Activated CD4-positive, alpha-beta T cell treated with anti-CD3 and anti-CD28 coated beads, Interleukin-2, amount 10 ng/mL, durations not matched to agents 7 days and 5 days (primary cell): ENCODE measurements around the gene INPP5F. TPM values are rescaled to one million over a fixed set of nuclear protein-coding genes. Genes with fewer than 3 reads are reported as not detected.

ENCODE experiments used
- CTCF ChIA-PET: fragments of 350-600 bp; sonication (Branson Sonifier 250); formaldehyde crosslinking; loops from one replicate; lab custom pipeline; 2021; ENCODE audit warnings: antibody characterized with exemption; lab: Charles Lee
- POLR2A ChIA-PET: fragments of 350-600 bp; sonication (Branson Sonifier 250); formaldehyde crosslinking; loops from one replicate; lab custom pipeline; 2021; ENCODE audit warnings: antibody characterized with exemption; lab: Charles Lee
- DNase-seq: peaks from one replicate; pipeline ENCODE4 v3.0.0-alpha.2; 2020
- H3K27ac Mint-ChIP-seq: one replicate; pipeline ENCODE4 v1.8.0; 2021; ENCODE audit warnings: mild to moderate bottlenecking, moderate library complexity, mixed read lengths
- H3K27me3 Mint-ChIP-seq: one replicate; pipeline ENCODE4 v1.8.0; 2021; ENCODE audit warnings: mixed read lengths
- H3K36me3 Mint-ChIP-seq: one replicate; pipeline ENCODE4 v1.8.0; 2021; ENCODE audit warnings: low read depth, mixed read lengths
- H3K4me1 Mint-ChIP-seq: one replicate; pipeline ENCODE4 v1.8.0; 2021; ENCODE audit warnings: mixed read lengths
- H3K4me3 Mint-ChIP-seq: one replicate; pipeline ENCODE4 v1.8.0; 2021; ENCODE audit warnings: mild to moderate bottlenecking, moderate library complexity, mixed read lengths
- H3K9me3 Mint-ChIP-seq: one replicate; pipeline ENCODE4 v1.8.0; 2021; ENCODE audit warnings: mixed read lengths
- total RNA-seq, 2 experiments: library from RNA; stranded (reverse); gene quantifications; one replicate each; pipeline ENCODE4 v1.2.3, GENCODE V29; 2021

Gene INPP5F
- total RNA-seq, 2 experiments from 2014 or later = 11.1 to 12.3 TPM

DNA sequence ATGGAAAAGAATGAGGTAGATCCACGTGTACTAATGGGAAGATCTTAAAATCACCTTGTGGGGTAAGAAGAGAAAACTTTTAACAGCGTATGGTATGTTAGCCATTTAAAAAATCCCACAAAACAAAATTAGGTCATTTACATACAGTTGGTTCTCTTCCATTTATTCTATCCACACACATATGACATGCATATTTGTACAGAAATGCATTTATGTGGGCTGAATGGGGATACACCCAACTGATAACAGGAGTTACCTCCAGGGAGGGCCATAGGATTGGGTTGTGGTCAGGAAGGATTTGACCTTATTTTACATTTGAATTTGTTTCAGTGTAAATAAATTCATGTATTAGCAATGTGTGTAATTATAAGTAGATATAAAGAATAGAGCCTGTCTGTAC, 75.3 kb downstream of the INPP5F start:
- Mint-ChIP-seq H3K36me3 (peaks cover 18% of the 10 kb centered on the region), H3K27me3 (no peaks in the 10 kb centered on the region), H3K4me3 (no peak overlapping the region), H3K9me3 (no peaks in the 10 kb centered on the region), H3K4me1 (peaks cover 3% of the 10 kb centered on the region), H3K27ac (no peak overlapping the region)
- no peak for DNase-seq
- CTCF ChIA-PET = interaction anchor here (0.8 kb wide), 1 partner anchor 8 kb away, joined by 4 read pairs; no protein-coding TSS in a partner anchor
- POLR2A ChIA-PET = no interaction called here

DNA sequence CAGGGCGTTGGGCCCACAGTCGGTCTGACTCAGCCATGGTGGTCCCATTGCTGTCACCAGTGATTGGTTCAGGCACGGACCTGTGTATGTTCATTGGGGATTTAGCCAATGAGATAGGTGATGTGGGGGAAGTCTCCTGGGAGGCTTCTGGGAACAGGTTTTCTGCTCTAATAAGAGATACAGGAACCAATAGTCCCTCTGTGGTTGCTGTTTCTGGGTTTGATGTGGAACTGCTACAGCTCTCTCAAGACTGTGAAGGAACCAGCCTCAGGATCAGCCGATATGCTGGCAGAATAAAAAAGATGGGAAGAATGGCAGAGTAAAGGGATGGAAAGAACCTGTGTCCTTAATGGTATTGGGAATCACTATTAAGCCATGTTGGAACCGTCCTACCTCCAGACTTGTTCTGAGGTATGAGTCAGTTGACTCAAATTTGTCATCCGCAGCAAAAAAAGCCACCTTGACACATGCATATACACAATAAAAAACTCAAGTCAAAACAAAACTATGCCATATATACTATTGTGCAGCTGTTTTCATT, 76.2 kb downstream of the INPP5F start:
- peaks cover 16% of the 10 kb centered on the region for H3K36me3 Mint-ChIP-seq
- no peaks in the 10 kb centered on the region for H3K27me3 Mint-ChIP-seq
- CTCF ChIA-PET = no interaction called here
- H3K4me3 Mint-ChIP-seq = no peak overlapping the region
- peaks cover 3% of the 10 kb centered on the region for H3K4me1 Mint-ChIP-seq
- H3K27ac Mint-ChIP-seq = no peak overlapping the region
- H3K9me3 Mint-ChIP-seq = no peaks in the 10 kb centered on the region
- DNase-seq = no peak
- POLR2A ChIA-PET = no interaction called here

GRCh38 chr10:119803264-119803663, 77.4 kb downstream of the INPP5F start:
- ChIA-PET CTCF (interaction anchor here (0.5 to 1.2 kb wide), 3 partner anchors 12 to 406 kb away, joined by 3 to 6 read pairs (median 3); no protein-coding TSS in a partner anchor), POLR2A (no interaction called here)
- H3K9me3 Mint-ChIP-seq = no peaks in the 10 kb centered on the region
- peaks cover 8% of the 10 kb centered on the region for H3K4me1 Mint-ChIP-seq
- H3K27ac Mint-ChIP-seq = no peak overlapping the region
- H3K36me3 Mint-ChIP-seq = peaks cover 14% of the 10 kb centered on the region
- H3K4me3 Mint-ChIP-seq = no peak overlapping the region
- no peak for DNase-seq
- H3K27me3 Mint-ChIP-seq = no peaks in the 10 kb centered on the region

GRCh38 chr10:119805702-119806230, 79.9 kb downstream of the INPP5F start:
- Mint-ChIP-seq H3K4me1 (peaks cover 8% of the 10 kb centered on the region), H3K9me3 (no peaks in the 10 kb centered on the region), H3K27me3 (no peaks in the 10 kb centered on the region), H3K36me3 (peaks cover 10% of the 10 kb centered on the region), H3K4me3 (no peak overlapping the region), H3K27ac (no peak overlapping the region)
- DNase-seq = no peak
- POLR2A ChIA-PET = no interaction called here
- CTCF ChIA-PET = no interaction called here

DNA sequence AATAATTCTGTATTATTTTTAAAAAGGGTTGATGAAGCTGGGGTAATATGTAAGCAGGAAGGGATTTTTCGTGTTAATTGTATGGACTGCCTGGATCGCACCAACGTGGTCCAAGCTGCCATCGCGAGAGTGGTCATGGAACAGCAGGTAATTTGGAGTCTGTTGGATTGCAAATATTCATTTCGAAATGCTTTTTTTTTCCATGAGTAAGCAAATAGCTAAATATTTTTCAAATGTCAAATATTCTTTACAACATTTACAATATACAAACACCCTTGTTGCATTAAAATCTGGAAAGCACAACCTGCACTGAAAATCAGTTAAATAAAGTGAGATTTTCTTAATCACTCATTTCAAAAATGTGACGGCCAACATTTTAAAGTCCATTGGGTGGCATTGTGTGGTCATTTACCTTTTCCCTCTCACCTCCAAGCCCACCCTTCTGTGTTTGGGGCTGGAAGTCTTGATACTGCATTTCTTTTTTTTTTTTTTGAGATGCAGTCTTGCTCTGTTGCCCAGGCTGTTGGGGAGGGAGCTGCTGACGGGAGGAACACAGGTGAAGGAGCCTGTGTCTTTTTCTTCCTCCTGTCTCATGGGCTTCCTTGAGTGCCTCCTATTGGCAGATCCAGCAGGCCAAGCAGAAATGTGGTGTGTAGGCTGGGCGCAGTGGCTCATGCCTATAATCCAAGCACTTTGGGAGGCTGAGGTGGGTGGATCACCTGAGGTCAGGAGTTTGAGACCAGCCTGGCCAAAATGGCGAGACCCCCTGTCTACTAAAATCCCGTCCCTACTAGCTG, 80.7 kb downstream of the INPP5F start:
- CTCF ChIA-PET = interaction anchor here (0.6 kb wide), 2 partner anchors 111 to 743 kb away, joined by 3 to 7 read pairs; no protein-coding TSS in a partner anchor
- no peak for DNase-seq
- Mint-ChIP-seq H3K4me3 (no peak overlapping the region), H3K4me1 (peaks cover 6% of the 10 kb centered on the region), H3K27ac (no peak overlapping the region), H3K27me3 (no peaks in the 10 kb centered on the region), H3K9me3 (no peaks in the 10 kb centered on the region), H3K36me3 (peaks cover 8% of the 10 kb centered on the region)
- POLR2A ChIA-PET = no interaction called here

- H3K27me3 Mint-ChIP-seq = no peaks in the 10 kb centered on the region
- H3K27ac Mint-ChIP-seq = no peak overlapping the region
- POLR2A ChIA-PET = no interaction called here
- CTCF ChIA-PET = interaction anchor here (0.6 kb wide), 2 partner anchors 47 to 100 kb away, joined by 3 read pairs; no protein-coding TSS in a partner anchor
- H3K36me3 Mint-ChIP-seq = peaks cover 8% of the 10 kb centered on the region
- peaks cover 4% of the 10 kb centered on the region for H3K4me1 Mint-ChIP-seq
- H3K9me3 Mint-ChIP-seq = no peaks in the 10 kb centered on the region
- DNase-seq = no peak
- no peak overlapping the region for H3K4me3 Mint-ChIP-seq
Measured at GRCh38 chr10:119807960-119808697, 82.3 kb downstream of the INPP5F start.

DNA sequence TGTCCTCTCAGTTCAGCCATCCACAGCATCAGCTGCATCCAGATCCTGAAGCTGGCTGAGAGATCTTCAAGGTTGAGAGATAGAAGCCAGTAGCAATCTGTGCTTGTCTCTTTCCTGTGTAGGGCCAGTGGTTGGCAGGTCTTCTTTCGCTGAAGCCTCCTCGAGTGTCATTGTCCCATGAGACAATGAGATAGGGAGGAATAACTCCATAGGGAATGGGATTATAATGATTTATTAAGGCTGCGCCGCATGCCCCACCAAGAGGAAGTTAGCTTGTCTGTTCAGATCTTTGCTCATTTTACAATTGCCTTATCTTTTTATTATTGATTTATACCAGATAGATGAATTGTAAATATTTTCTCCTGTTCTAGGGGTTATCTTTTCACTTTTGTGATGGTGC, 85.3 kb downstream of the INPP5F start:
- no peak for DNase-seq
- H3K9me3 Mint-ChIP-seq = no peaks in the 10 kb centered on the region
- H3K4me1 Mint-ChIP-seq = peaks cover 6% of the 10 kb centered on the region
- ChIA-PET CTCF (interaction anchor here (0.6 kb wide), 1 partner anchor 11 kb away, joined by 5 read pairs; no protein-coding TSS in a partner anchor), POLR2A (no interaction called here)
- H3K27me3 Mint-ChIP-seq = no peaks in the 10 kb centered on the region
- peaks cover 2% of the 10 kb centered on the region for H3K36me3 Mint-ChIP-seq
- no peak overlapping the region for H3K27ac Mint-ChIP-seq
- H3K4me3 Mint-ChIP-seq = no peak overlapping the region

DNA sequence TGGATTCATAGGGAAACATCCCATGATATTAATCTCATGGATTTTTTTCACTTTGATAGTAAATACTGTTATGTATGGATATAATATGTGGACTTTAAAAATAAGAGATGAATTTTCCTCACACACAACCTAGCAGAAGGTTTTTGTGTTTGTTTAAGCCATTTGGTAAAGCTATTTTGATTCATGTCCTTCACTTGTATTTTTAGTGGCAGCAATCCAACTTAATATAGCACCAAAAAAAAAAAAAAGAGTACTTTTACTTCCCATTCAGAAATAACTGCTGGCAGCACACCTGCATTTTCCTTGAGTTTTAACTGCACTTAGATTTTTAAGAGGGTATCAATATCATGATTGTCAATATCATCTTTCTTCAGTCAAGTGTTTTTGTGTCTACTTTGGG, 86.8 kb downstream of the INPP5F start:
- CTCF ChIA-PET = no interaction called here
- POLR2A ChIA-PET = no interaction called here

DNA sequence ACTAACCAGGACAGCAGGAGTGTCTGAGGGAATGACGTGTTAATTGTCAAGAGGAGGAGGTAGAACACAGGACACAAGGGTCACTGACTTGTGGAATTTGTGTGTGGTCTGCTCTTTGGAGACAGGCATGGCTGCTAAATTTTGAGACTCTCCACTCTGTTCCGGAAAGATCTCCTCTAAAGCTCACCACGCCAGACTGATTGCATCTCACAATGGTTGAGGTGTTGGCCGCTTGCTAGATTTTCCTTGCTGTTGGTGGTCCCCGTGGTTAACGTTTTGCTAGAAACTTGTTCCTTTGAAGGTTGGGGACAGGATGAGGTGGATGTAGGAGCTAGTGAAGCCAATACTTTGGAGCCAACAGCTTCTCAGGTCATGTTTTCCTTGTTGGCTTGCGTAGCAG, 89.8 kb downstream of the INPP5F start:
- Mint-ChIP-seq H3K4me3 (no peak overlapping the region), H3K27me3 (no peaks in the 10 kb centered on the region), H3K9me3 (no peaks in the 10 kb centered on the region), H3K36me3 (peaks cover 5% of the 10 kb centered on the region), H3K4me1 (peaks cover 4% of the 10 kb centered on the region), H3K27ac (no peak overlapping the region)
- DNase-seq = no peak
- ChIA-PET CTCF (interaction anchor here (1.3 kb wide), 1 partner anchor 13 kb away, joined by 3 read pairs; no protein-coding TSS in a partner anchor), POLR2A (no interaction called here)

More for the DNA sequence above, 86.8 kb downstream of the INPP5F start:
- Mint-ChIP-seq H3K9me3 (no peaks in the 10 kb centered on the region), H3K4me1 (peaks cover 6% of the 10 kb centered on the region), H3K36me3 (peaks cover 2% of the 10 kb centered on the region), H3K4me3 (no peak overlapping the region), H3K27me3 (no peaks in the 10 kb centered on the region), H3K27ac (no peak overlapping the region)
- DNase-seq = no peak

- ChIA-PET CTCF (interaction anchor here (0.6 kb wide), 1 partner anchor 68 kb away, joined by 3 read pairs; no protein-coding TSS in a partner anchor), POLR2A (interaction anchor here (0.5 kb wide), 1 partner anchor 155 kb away, joined by 3 read pairs; no protein-coding TSS in a partner anchor)
- peak; percentile 10 for DNase-seq
- Mint-ChIP-seq H3K4me3 (no peak overlapping the region), H3K27me3 (no peaks in the 10 kb centered on the region), H3K27ac (no peak overlapping the region), H3K9me3 (no peaks in the 10 kb centered on the region), H3K36me3 (peaks cover 5% of the 10 kb centered on the region), H3K4me1 (peaks cover 7% of the 10 kb centered on the region)
Measured at GRCh38 chr10:119817991-119818888, 92.4 kb downstream of the INPP5F start.

DNA sequence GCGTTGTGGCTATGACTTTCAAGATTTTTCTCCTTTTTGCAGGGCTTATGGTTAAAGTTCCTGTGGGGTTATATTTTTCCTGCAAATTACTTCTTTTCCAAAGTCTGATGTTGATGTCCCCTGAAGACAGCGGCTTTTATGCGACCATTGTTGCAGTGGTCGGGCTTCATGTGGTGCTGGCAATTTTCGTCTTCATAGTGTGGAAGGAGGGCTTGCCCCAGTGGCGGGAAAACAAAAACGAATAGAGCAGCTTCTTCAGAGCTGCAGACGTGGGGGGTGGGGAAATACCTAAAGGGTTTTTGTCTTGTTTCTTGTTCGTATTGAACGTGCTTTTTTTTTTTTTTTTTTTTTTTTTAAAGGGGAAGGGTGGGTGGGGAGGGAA, 93.0 kb downstream of the INPP5F start:
- H3K36me3 Mint-ChIP-seq = peaks cover 7% of the 10 kb centered on the region
- peaks cover 7% of the 10 kb centered on the region for H3K4me1 Mint-ChIP-seq
- no peak for DNase-seq
- no peak overlapping the region for H3K4me3 Mint-ChIP-seq
- no peak overlapping the region for H3K27ac Mint-ChIP-seq
- POLR2A ChIA-PET = no interaction called here
- no peaks in the 10 kb centered on the region for H3K9me3 Mint-ChIP-seq
- CTCF ChIA-PET = interaction anchor here (0.6 kb wide), 1 partner anchor 69 kb away, joined by 3 read pairs; no protein-coding TSS in a partner anchor
- H3K27me3 Mint-ChIP-seq = no peaks in the 10 kb centered on the region

DNA sequence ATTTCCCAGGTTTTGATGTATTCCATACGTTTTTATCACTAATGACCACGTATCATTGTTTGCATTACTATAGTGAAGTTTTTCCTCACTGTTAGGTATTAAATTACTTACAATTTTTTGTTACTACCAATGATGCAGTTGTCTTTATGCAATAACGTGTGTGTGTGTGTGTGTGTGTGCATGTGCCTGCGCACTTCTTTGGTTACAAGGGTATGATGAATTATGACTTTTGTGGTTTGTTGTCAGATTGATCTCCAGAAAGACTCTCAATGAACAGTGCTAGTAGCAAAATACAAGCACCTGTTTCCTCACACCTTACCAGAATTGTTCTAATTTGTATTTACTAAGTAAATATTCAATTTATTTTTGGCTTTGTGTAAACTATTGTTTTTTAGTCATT, 95.3 kb downstream of the INPP5F start:
- Mint-ChIP-seq H3K27ac (no peak overlapping the region), H3K9me3 (no peaks in the 10 kb centered on the region), H3K27me3 (no peaks in the 10 kb centered on the region), H3K36me3 (peaks cover 10% of the 10 kb centered on the region), H3K4me1 (peaks cover 5% of the 10 kb centered on the region), H3K4me3 (no peak overlapping the region)
- POLR2A ChIA-PET = no interaction called here
- no peak for DNase-seq
- CTCF ChIA-PET = interaction anchor here (0.6 kb wide), 1 partner anchor 1085 kb away, joined by 3 read pairs; no protein-coding TSS in a partner anchor
